Measurements from ENCODE around the gene SDR42E1. TPM values are rescaled to one million over a fixed set of nuclear protein-coding genes. Genes with fewer than 3 reads are reported as not detected.

The SDR42E1 gene
- total and polyA plus RNA-seq, 2 of the 13 experiments (the other 11 are each of a cell fraction or from before 2014, with no cell fraction given), result 0.01 to 0.13 TPM

GRCh38 chr16:81995651-81996050 is 15.6 kb downstream of the SDR42E1 start:
- in situ Hi-C loops (cut with HindIII; ENCODE audit: extremely low pct_ligation_motif_present, low pct_unique_long_range_greater_than_20kb) (no loop called here), intact Hi-C loops (cut with micrococcal nuclease; ENCODE audit: unreplicated experiment) (loop anchor here (10.0 kb wide), 1 partner anchor 51 kb away; no protein-coding TSS in a partner anchor)
- Histone ChIP-seq H3K4me2 (ENCODE audit: low read depth, low read length) (no peak overlapping the region), H3K9me3 (ENCODE audit: low read length) (no peaks in the 10 kb centered on the region), H3K27ac (ENCODE audit: extremely low read length, insufficient read depth, low read length) (no peak overlapping the region), H3K4me1 (ENCODE audit: insufficient read depth, low read length) (peaks cover 14% of the 10 kb centered on the region), H3K36me3 (replicated peaks in 1 of 2; ENCODE audit: control insufficient read depth in 1 of 2, insufficient read depth in 2 of 2, low read length in 2 of 2) (no peaks in the 10 kb centered on the region), H3K9ac (ENCODE audit: insufficient read depth, low read depth, low read length) (no peak overlapping the region), H3K4me3 (replicated peaks in 1 of 3; ENCODE audit: insufficient read depth in 1 of 3, low read depth in 2 of 3, low read length in 3 of 3) (no peak overlapping the region), H3K79me2 (ENCODE audit: insufficient read depth, low read length) (no peaks in the 10 kb centered on the region), H2AFZ (ENCODE audit: low read length) (no peak overlapping the region), H3K27me3 (ENCODE audit: control insufficient read depth in 1 of 2, insufficient read depth in 2 of 2, low read length in 2 of 2) (peaks cover 0 to 4% of the 10 kb centered on the region in 2 experiments; a peak in 1 of 5 replicates), H4K20me1 (ENCODE audit: insufficient read depth, low read length) (no peaks in the 10 kb centered on the region)
- ChIA-PET CTCF (ENCODE audit: low intra/inter-chr PET ratio, low total read pairs) (no interaction called here), POLR2A (no interaction called here)
- ATAC-seq (no peak), FAIRE-seq (no peak), DNase-seq (ENCODE audit: low spot score) (no peak)
- no TSS peak for BruUV-seq (replicated peaks)
- WGBS (ENCODE audit: low lambda C conversion rate), result 2% methylated on average over 3 of the region's 3 CpGs
- TF ChIP-seq SUZ12 (IDR thresholded peaks at IDR 0.05; ENCODE audit: low read depth, low read length), result no peak
- TF ChIP-seq E2F1 (CRISPR knock-in tag; IDR thresholded peaks at IDR 0.05), result no peak
- no peak for TF ChIP-seq TFDP2 (CRISPR knock-in tag; IDR thresholded peaks at IDR 0.05)
- TF ChIP-seq ZNF678 (CRISPR knock-in tag; IDR thresholded peaks at IDR 0.05), result no peak
- TF ChIP-seq FOSL2 (CRISPR knock-in tag; IDR thresholded peaks at IDR 0.05), result no peak

GRCh38 chr16:81994485-81994884 is 16.8 kb downstream of the SDR42E1 start:
- POLR2A ChIA-PET, result no interaction called here
- ATAC-seq (peak; percentile 37; the same call in 2 of the 3 replicates), FAIRE-seq (no peak)

More at GRCh38 chr16:81994485-81994884, 16.8 kb downstream of the SDR42E1 start:
- H3K4me1 ChIP-seq (ENCODE audit: insufficient read depth, low read length), result peaks cover 14% of the 10 kb centered on the region
- H3K27me3 ChIP-seq (ENCODE audit: control insufficient read depth in 1 of 2, insufficient read depth in 2 of 2, low read length in 2 of 2), result peaks cover 0 to 8% of the 10 kb centered on the region in 2 experiments; a peak in 2 of 5 replicates
- H3K9ac ChIP-seq (ENCODE audit: insufficient read depth, low read depth, low read length), result no peak overlapping the region
- no peak overlapping the region for H3K4me3 ChIP-seq (replicated peaks in 1 of 3; ENCODE audit: insufficient read depth in 1 of 3, low read depth in 2 of 3, low read length in 3 of 3)
- H2AFZ ChIP-seq (ENCODE audit: low read length), result no peak overlapping the region
- in situ Hi-C loops (cut with HindIII; ENCODE audit: extremely low pct_ligation_motif_present, low pct_unique_long_range_greater_than_20kb), result no loop called here
- H3K36me3 ChIP-seq (replicated peaks in 1 of 2; ENCODE audit: control insufficient read depth in 1 of 2, insufficient read depth in 2 of 2, low read length in 2 of 2), result no peaks in the 10 kb centered on the region
- WGBS (ENCODE audit: low lambda C conversion rate), result 52% methylated on average over 5 of the region's 5 CpGs
- no peak overlapping the region for H3K4me2 ChIP-seq (ENCODE audit: low read depth, low read length)
- no peak for DNase-seq (ENCODE audit: low spot score)
- no peaks in the 10 kb centered on the region for H4K20me1 ChIP-seq (ENCODE audit: insufficient read depth, low read length)
- CTCF ChIA-PET (ENCODE audit: low intra/inter-chr PET ratio, low total read pairs), result no interaction called here
- no peak overlapping the region for H3K27ac ChIP-seq (ENCODE audit: extremely low read length, insufficient read depth, low read length)
- no peaks in the 10 kb centered on the region for H3K79me2 ChIP-seq (ENCODE audit: insufficient read depth, low read length)
- BruUV-seq (replicated peaks), result no TSS peak
- intact Hi-C loops (cut with micrococcal nuclease; ENCODE audit: unreplicated experiment), result loop anchor here (10.0 kb wide), 1 partner anchor 50 kb away; no protein-coding TSS in a partner anchor
- no peaks in the 10 kb centered on the region for H3K9me3 ChIP-seq (ENCODE audit: low read length)
- TF ChIP-seq STAG1 (CRISPR knock-in tag; IDR thresholded peaks at IDR 0.05) (peak; percentile 47), ZNF687 (CRISPR knock-in tag; IDR thresholded peaks at IDR 0.05) (no peak), CTCF (CRISPR knock-in tag; IDR thresholded peaks at IDR 0.05) (peak; percentile 16; the same call in 1 of the 2 replicates)
